HEK293 (cell line): ENCODE data around the gene PKNOX2.

ENCODE experiments used
- CTCF ChIP-seq: fragments of 450-650 bp; formaldehyde crosslinking; IDR thresholded peaks from 2 replicates; pipeline ENCODE4 v1.5.1; 2016; ENCODE audit warnings: missing biosample characterization, missing genetic modification characterization
- KLF10 ChIP-seq: fragments of 450-650 bp; IDR thresholded peaks from 2 replicates; pipeline ENCODE4 v1.5.1; 2018; ENCODE audit warnings: missing biosample characterization, mild to moderate bottlenecking, missing genetic modification characterization
- KLF17 ChIP-seq: fragments of 450-650 bp; formaldehyde crosslinking; IDR thresholded peaks from 2 replicates; pipeline ENCODE4 v1.5.1; 2016; ENCODE audit warnings: missing biosample characterization, missing genetic modification characterization
- WT1 ChIP-seq: fragments of 450-650 bp; formaldehyde crosslinking; IDR thresholded peaks from 2 replicates; pipeline ENCODE4 v1.5.1; 2016; ENCODE audit warnings: missing biosample characterization, missing genetic modification characterization
- ZNF324 ChIP-seq: fragments of 450-650 bp; formaldehyde crosslinking; IDR thresholded peaks from 2 replicates; pipeline ENCODE4 v1.5.1; 2016; ENCODE audit warnings: missing biosample characterization, missing genetic modification characterization
- ZNF48 ChIP-seq: fragments of 450-650 bp; formaldehyde crosslinking; IDR thresholded peaks from 2 replicates; pipeline ENCODE4 v1.5.1; 2016; ENCODE audit warnings: missing biosample characterization, missing genetic modification characterization
- ZNF658 ChIP-seq: fragments of 450-650 bp; formaldehyde crosslinking; IDR thresholded peaks from 2 replicates; pipeline ENCODE4; 2016; ENCODE audit warnings: missing biosample characterization, missing genetic modification characterization

GRCh38 chr11:125167292-125167953 lies 2.9 kb downstream of the PKNOX2 start:
- TF ChIP-seq KLF10 (tag by site-specific recombination) (no peak), ZNF658 (tag by site-specific recombination) (no peak), WT1 (peak; percentile 79), KLF17 (no peak), CTCF (tag by site-specific recombination) (no peak), ZNF324 (no peak), ZNF48 (tag by site-specific recombination) (no peak)
